IMR-90 (cell line): ENCODE measurements around the gene SPATA25. TPM values are rescaled to one million over a fixed set of nuclear protein-coding genes. Genes with fewer than 3 reads are reported as not detected.

Experiments used
- BHLHE40 ChIP-seq: fragments of 150-350 bp; IDR thresholded peaks from 2 replicates; pipeline ENCODE4 v1.6.1; 2016; ENCODE audit warnings: mild to moderate bottlenecking, low read depth, low read length
- POLR2A ChIP-seq: IDR thresholded peaks from 2 replicates; pipeline ENCODE4 v1.6.1; 2012; ENCODE audit warnings: mild to moderate bottlenecking, low read depth, low read length
- RCOR1 ChIP-seq: IDR thresholded peaks from 2 replicates; pipeline ENCODE4 v1.6.1; 2012; ENCODE audit warnings: mild to moderate bottlenecking, low read length, improper control_type of control experiment; ENCODE audit not compliant: insufficient replicate concordance
- RFX5 ChIP-seq: IDR thresholded peaks from 2 replicates; pipeline ENCODE4 v1.8.0; 2012; ENCODE audit warnings: low read depth, mild to moderate bottlenecking, low read length, moderate library complexity
- SMC3 ChIP-seq: fragments of 150-350 bp; IDR thresholded peaks from 2 replicates; pipeline ENCODE4 v1.6.1; 2016; ENCODE audit warnings: low read depth, mild to moderate bottlenecking, antibody characterized with exemption, low read length, moderate library complexity
- polyA plus RNA-seq, 3 experiments: library from polyadenylated mRNA; depleted of rRNA; stranded (reverse); fragments of >200 nt; gene quantifications; 2 replicates each; pipeline ENCODE4 v1.2.3, GENCODE V29; 2012; ENCODE audit warnings: low replicate concordance in 1 of 3
- total RNA-seq: library from RNA; depleted of rRNA; stranded (reverse); fragments of >200 nt; gene quantifications from 2 replicates; pipeline ENCODE4 v1.2.3, GENCODE V29; 2012

SPATA25 gene
- total and polyA plus RNA-seq, 2 of the 4 experiments (the other 2 are of a cell fraction), result 0.18 to 0.36 TPM

DNA sequence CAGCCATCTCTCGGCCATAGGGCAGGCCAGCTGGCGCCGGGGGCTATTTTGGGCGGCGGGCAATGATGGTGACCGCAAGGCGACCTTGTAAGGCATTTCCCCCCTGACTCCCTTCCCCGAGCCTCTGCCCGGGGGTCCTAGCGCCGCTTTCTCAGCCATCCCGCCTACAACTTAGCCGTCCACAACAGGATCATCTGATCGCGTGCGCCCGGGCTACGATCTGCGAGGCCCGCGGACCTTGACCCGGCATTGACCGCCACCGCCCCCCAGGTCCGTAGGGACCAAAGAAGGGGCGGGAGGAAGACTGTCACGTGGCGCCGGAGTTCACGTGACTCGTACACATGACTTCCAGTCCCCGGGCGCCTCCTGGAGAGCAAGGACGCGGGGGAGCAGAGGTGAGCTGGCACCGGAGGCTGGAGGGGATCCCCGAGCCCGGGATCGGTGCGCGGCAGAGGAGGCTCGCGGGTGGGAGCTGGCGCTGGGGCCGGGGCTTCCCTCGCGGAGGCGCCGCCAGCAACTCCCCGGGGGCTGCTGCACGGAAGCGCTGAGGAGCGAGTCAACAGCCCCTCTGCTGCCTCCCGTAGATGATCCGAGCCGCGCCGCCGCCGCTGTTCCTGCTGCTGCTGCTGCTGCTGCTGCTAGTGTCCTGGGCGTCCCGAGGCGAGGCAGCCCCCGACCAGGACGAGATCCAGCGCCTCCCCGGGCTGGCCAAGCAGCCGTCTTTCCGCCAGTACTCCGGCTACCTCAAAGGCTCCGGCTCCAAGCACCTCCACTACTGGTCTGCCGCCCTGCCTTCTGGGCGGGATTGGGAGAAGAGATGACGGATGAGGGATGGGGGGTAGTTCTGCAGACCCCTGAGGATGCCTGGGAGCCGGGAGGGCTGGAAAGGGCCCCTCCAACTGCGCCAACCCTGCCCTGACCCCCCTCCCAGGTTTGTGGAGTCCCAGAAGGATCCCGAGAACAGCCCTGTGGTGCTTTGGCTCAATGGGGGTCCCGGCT is 3.9 kb upstream of the SPATA25 start, which contains the start of the genes CTSA and NEURL2 (continued):
- no peak for TF ChIP-seq RFX5
- no peak for TF ChIP-seq SMC3
- TF ChIP-seq BHLHE40, result peak; percentile 81
- TF ChIP-seq POLR2A, result no peak; the same call in none of the 2 replicates
- no peak for TF ChIP-seq RCOR1
